ENCODE measurements around the gene INPP5D. TPM values are rescaled to one million over a fixed set of nuclear protein-coding genes. Genes with fewer than 3 reads are reported as not detected.

The INPP5D gene
- total and polyA plus RNA-seq, 7 donors, result 1.2 to 4.2 (median 2.8) TPM

GRCh38 chr2:233079953-233080835 is 20.1 kb downstream of the INPP5D start:
- no peak overlapping the region for H3K27ac ChIP-seq
- TF ChIP-seq CTCF (IDR thresholded peaks at IDR 0.05), result no peak
- intact Hi-C loops (cut with DNase I), result no loop called here
- peaks cover 14% of the 10 kb centered on the region for H3K4me1 ChIP-seq
- H3K36me3 ChIP-seq (ENCODE audit: insufficient read depth in 1 of 2, low read depth in 1 of 2), result no peaks in the 10 kb centered on the region
- no peak overlapping the region for H3K4me3 ChIP-seq
- H3K27me3 ChIP-seq (ENCODE audit: insufficient read depth in 3 of 3, low read length in 2 of 3), result no peaks in the 10 kb centered on the region
- H3K9me3 ChIP-seq, result no peaks in the 10 kb centered on the region
- WGBS, 3 donors, result 85 to 86% (median 85%) methylated on average over 19 to 20 of the region's 20 CpGs
- DNase-seq (no peak), ATAC-seq (no peak)

GRCh38 chr2:233080836-233081229 is 20.7 kb downstream of the INPP5D start:
- intact Hi-C loops (cut with DNase I), result no loop called here

GRCh38 chr2:233081232-233081730 is 21.1 kb downstream of the INPP5D start:
- no peak for DNase-seq
- Histone ChIP-seq H3K4me1 (peaks cover 14% of the 10 kb centered on the region), H3K36me3 (ENCODE audit: insufficient read depth in 1 of 2, low read depth in 1 of 2) (no peaks in the 10 kb centered on the region), H3K27me3 (ENCODE audit: insufficient read depth in 3 of 3, low read length in 2 of 3) (no peaks in the 10 kb centered on the region), H3K4me3 (no peak overlapping the region), H3K9me3 (no peaks in the 10 kb centered on the region), H3K27ac (no peak overlapping the region)
- no peak for ATAC-seq
- intact Hi-C loops (cut with DNase I), result no loop called here
- 89 to 93% (median 90%) methylated on average over 9 of the region's 9 CpGs for WGBS, 3 donors
- TF ChIP-seq CTCF (IDR thresholded peaks at IDR 0.05), result no peak

More at GRCh38 chr2:233080836-233081229, 20.7 kb downstream of the INPP5D start:
- no peak for DNase-seq
- H3K4me3 ChIP-seq, result no peak overlapping the region
- no peak for ATAC-seq
- no peaks in the 10 kb centered on the region for H3K9me3 ChIP-seq
- H3K27me3 ChIP-seq (ENCODE audit: insufficient read depth in 3 of 3, low read length in 2 of 3), result no peaks in the 10 kb centered on the region
- 92 to 94% (median 92%) methylated on average over 11 of the region's 11 CpGs for WGBS, 3 donors
- no peak overlapping the region for H3K27ac ChIP-seq
- TF ChIP-seq CTCF (IDR thresholded peaks at IDR 0.05), result no peak
- no peaks in the 10 kb centered on the region for H3K36me3 ChIP-seq (ENCODE audit: insufficient read depth in 1 of 2, low read depth in 1 of 2)
- peaks cover 14% of the 10 kb centered on the region for H3K4me1 ChIP-seq

GRCh38 chr2:233081731-233082221 is 21.6 kb downstream of the INPP5D start:
- Histone ChIP-seq H3K9me3 (no peaks in the 10 kb centered on the region), H3K36me3 (ENCODE audit: insufficient read depth in 1 of 2, low read depth in 1 of 2) (no peaks in the 10 kb centered on the region), H3K4me1 (peaks cover 15% of the 10 kb centered on the region), H3K27ac (no peak overlapping the region), H3K27me3 (ENCODE audit: insufficient read depth in 3 of 3, low read length in 2 of 3) (no peaks in the 10 kb centered on the region), H3K4me3 (no peak overlapping the region)
- intact Hi-C loops (cut with DNase I), result no loop called here
- 96 to 97% (median 96%) methylated on average over 13 of the region's 13 CpGs for WGBS, 3 donors
- TF ChIP-seq CTCF (IDR thresholded peaks at IDR 0.05), result no peak
- no peak for ATAC-seq
- peak in 1 of 2 donors; percentile 39 for DNase-seq
